HG02852 (cell line): ENCODE results near the gene CFH.
"Not testable (repeated sequence)": the region's sequence is repeated elsewhere in the genome, so short reads cannot be mapped to it uniquely, and the experiment has no call there.

Experiments used
- ATAC-seq: cut with Tn5 transposase; IDR thresholded peaks from one replicate; pipeline ENCODE4 v1.9.1; 2021; ENCODE audit warnings: mild to moderate bottlenecking, moderate library complexity; ENCODE audit not compliant: unreplicated experiment

The CFH gene

DNA sequence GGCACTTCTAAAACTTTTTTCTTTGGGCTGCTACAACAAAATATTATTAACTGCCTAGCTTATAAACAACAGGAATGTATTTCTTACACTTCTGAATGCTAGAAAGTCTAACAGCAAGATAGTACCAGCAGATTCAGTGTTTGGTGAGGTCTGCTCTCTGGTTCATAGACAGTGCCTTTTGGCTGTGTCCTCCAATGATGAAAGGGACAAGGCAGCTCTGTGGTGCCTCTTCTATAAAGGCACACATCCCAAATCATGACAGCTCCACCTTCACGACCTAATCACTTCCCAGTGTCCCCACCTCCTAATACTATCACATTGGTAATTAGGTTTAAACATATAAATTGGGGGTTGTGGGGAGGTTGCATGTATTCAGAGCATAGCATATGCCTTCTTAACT lies 9.5 kb downstream of the CFH start:
- ATAC-seq: peak; percentile 14

- ATAC-seq: no peak
Measured at GRCh38 chr1:196667131-196667530, 15.3 kb downstream of the CFH start.

- no peak for ATAC-seq
Measured at GRCh38 chr1:196669051-196669450, 17.2 kb downstream of the CFH start.

- no peak for ATAC-seq
Measured at GRCh38 chr1:196669693-196670092, 17.9 kb downstream of the CFH start.

DNA sequence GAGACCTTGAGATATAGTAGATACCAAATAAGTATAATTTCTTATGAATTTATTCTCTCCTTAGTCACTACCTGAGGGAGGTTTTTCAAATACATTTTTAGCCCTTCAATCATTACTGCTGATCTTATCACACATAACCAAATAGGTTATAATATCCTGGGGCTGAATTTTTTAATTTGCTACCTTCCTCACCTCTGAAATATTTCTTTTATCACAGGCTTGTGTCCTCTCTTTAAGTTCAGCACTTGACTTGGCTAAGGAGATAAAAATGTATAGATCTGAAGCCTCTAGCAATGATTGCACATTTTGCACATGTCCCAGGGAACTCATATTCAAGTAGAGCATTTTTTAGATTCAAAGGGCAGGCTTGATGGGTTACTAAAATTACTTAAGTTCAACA lies 23.1 kb downstream of the CFH start:
- no peak for ATAC-seq

DNA sequence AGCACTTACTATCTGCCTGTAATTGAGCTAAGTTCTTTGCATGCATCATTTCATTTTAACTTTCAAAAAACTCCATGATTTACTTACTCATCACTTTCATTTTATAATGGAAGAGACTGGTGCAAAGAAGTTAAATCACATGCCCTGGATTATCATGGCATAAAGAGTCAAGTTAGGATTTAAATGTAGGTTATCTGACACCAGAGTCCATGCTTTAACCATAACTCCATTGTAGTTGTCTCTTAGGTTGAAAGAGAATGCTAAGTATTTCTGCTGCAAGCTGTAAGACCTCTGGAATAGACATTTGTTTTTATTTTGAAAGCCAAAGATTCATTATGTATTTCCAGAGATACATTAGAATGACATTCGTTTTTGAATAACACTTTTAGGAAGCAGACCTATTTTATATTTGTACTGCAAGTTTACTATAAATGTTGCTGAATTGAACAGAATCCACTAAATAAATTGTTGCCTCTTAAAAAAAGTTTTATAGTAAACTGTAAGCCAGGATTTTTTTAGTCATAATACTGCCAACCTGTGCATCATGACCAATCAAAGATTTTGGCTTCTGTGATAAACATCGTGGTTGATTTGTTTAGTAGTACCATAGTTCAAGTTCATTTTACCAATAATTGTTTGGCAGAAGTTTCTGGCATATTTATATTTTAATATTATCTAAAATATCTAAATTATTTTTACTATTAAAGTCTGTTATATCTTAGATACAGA lies 26.1 kb downstream of the CFH start:
- no peak for ATAC-seq

GRCh38 chr1:196678510-196678884 lies 26.7 kb downstream of the CFH start:
- ATAC-seq: no peak

DNA sequence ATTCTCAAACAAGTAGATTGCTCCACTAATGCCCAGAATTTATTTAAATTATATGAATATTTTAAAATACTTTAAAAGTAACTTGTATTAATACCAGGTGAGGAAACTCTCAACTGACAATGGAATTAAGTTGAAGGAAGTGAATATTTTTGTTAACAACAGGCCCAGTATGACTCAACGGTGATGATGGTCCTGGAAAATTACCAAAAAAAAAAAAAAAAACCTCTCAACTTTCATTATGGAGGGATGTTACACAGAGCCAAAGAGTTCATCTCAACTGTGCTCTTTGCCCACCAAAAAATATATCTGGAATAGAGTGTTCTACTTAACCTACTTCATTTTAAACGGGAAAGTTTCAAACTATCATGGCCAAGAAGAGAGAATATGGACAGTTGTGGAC lies 28.3 kb downstream of the CFH start:
- ATAC-seq: no peak

DNA sequence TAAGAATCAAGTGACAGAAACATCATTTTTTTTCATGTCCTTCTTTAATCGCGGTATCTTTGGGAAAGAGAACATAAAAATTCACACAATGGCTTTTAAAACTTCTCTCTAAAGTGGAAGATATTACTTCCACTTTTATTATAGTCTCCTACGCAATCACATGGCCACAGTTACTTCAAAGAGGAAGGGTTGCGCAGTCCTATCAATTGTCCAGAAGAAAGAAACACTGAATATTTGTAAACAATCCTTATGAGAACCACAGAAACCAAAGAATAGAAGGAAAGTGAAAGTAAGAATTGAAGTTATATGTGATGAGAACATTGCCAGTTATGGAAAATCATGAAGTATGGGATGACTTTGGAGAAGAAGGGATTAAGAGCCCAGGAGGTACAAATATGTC lies 32.6 kb downstream of the CFH start:
- ATAC-seq: no peak

- no peak for ATAC-seq
Measured at GRCh38 chr1:196685506-196685905, 33.7 kb downstream of the CFH start.

- no peak for ATAC-seq
Measured at GRCh38 chr1:196689001-196689400, 37.2 kb downstream of the CFH start.

DNA sequence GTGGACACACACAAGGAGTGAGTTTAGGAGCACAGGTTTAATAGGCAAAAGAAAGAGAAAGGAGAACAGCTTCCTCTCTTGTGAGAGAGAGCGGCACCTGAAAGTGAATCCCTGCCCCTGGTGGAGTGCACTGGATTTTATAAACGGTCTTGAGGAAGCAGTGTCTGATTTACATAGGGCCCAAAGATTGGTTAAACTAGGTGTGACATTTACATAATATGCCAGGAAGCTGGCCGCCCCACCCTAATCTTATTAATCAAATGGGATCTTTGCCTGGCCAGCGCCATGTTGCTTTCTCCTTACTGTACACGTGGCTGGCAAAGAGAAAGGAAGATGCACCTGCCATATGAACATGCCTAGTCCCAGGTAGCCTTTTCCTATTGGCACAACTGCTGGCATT lies 38.7 kb downstream of the CFH start:
- no peak for ATAC-seq

GRCh38 chr1:196698993-196699392 lies 47.1 kb downstream of the CFH start:
- no peak for ATAC-seq

- ATAC-seq: no peak
Measured at GRCh38 chr1:196701144-196701543, 49.3 kb downstream of the CFH start.

GRCh38 chr1:196709892-196710291 lies 58.0 kb downstream of the CFH start:
- ATAC-seq: not testable (repeated sequence)

GRCh38 chr1:196717868-196718267 lies 66.0 kb downstream of the CFH start:
- no peak for ATAC-seq

- peak; percentile 100 for ATAC-seq
Measured at GRCh38 chr1:196723325-196724185, 71.7 kb downstream of the CFH start.

GRCh38 chr1:196732526-196732925 lies 80.7 kb downstream of the CFH start:
- ATAC-seq: no peak

DNA sequence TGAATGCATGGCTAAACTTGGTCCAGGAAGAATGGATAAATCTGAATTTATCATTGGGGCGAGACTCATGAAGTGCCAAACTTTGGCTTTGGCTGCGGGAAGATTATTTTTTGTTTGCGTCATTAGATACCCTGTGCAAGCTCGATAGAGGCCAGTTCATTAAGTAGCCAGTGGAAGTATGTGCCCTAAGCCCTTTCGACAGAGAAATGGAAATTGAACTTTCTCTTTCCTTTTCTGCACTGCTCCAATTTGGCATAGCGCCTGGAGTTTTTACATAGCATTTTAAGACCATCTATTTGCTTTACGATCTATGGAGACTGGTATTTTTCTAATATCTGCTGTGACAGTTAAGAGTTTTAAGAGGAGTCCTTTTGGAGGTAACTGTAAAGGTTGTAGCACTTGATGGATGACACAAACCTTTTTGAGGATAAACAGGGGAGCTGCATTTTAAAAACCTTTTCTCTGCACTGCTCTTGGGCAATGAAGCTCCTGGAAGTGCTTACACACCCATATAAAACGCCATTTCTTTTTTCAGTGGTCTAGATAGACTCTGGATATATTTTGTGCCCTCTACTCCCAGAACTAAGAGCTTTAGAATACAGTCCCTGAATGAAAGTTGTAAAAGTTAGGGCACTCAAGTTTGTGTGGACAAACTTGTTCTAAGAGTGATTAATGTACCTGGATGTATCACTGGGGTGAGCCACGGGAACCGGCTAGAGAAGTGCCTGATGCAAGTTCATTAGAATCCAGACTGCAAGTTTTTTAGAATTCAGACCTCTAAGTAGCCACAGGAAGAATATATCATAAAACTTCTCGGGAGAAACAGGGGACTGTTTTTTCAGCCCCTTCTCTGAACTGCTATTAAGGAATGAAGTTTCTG lies 81.5 kb downstream of the CFH start:
- ATAC-seq: no peak

- ATAC-seq: no peak
Measured at GRCh38 chr1:196734006-196734405, 82.2 kb downstream of the CFH start.

DNA sequence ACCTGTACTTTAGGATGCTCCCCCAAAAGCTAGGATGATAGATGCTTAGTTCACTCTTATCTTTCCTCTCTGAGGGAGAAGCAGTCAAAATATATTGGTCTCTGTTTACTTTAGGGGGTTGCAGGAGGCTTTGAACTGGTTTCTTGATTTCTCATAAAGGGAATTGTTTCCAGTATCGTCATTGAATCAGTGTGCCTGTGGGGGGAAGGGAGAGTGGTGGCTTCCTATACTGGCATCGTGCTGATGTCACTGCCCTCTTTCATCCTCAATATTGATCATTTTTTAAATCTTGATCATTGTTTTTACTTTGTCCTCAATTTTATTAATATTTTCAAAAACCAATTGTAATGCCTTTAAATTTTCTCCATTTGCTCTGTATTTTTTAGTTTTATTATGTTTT lies 82.6 kb downstream of the CFH start:
- ATAC-seq: no peak
